Glutamatergic neuron (in vitro differentiated cells): ENCODE measurements around the gene HSF4. TPM values are rescaled to one million over a fixed set of nuclear protein-coding genes. Genes with fewer than 3 reads are reported as not detected.

Experiments
- DNase-seq: peaks from one replicate; pipeline ENCODE4 v3.0.0; 2022
- H3K27ac Mint-ChIP-seq: one replicate; pipeline ENCODE4 v1.8.0; 2020; ENCODE audit warnings: mild to moderate bottlenecking, mixed read lengths, inconsistent platforms; ENCODE audit not compliant: unreplicated experiment
- H3K27me3 Mint-ChIP-seq: one replicate; pipeline ENCODE4 v1.8.0; 2020; ENCODE audit warnings: mild to moderate bottlenecking, moderate library complexity, mixed read lengths, inconsistent platforms; ENCODE audit not compliant: unreplicated experiment
- H3K36me3 Mint-ChIP-seq: one replicate; pipeline ENCODE4 v1.8.0; 2020; ENCODE audit warnings: mild to moderate bottlenecking, mixed read lengths, inconsistent platforms; ENCODE audit not compliant: unreplicated experiment
- H3K4me1 Mint-ChIP-seq: one replicate; pipeline ENCODE4 v1.8.0; 2020; ENCODE audit warnings: mild to moderate bottlenecking, low read depth, mixed read lengths, inconsistent platforms; ENCODE audit not compliant: unreplicated experiment
- H3K4me3 Mint-ChIP-seq: one replicate; pipeline ENCODE4 v1.8.0; 2020; ENCODE audit warnings: mild to moderate bottlenecking, mixed read lengths, inconsistent platforms; ENCODE audit not compliant: unreplicated experiment
- H3K9me3 Mint-ChIP-seq: one replicate; pipeline ENCODE4 v1.8.0; 2020; ENCODE audit warnings: mild to moderate bottlenecking, moderate library complexity, mixed read lengths, inconsistent platforms; ENCODE audit not compliant: unreplicated experiment
- total RNA-seq: library from RNA; stranded (reverse); fragmentation: NEBNext Ultra II Directional; extraction: Animal tissue kit (Norgen Biotek cat#: 25700); gene quantifications from one replicate; pipeline ENCODE4 v1.2.1, GENCODE V29; 2021; ENCODE audit not compliant: unreplicated experiment
- TF ChIP-seq, protein P1 (sequence below): fragments of 200-600 bp; sonication (generic); IDR thresholded peaks from one replicate; pipeline ENCODE4 v1.5.0; 2021; ENCODE audit not compliant: partially characterized antibody, unreplicated experiment

HSF4 gene
- total RNA-seq, 1 donor from 2014 or later, result 7.2 TPM

DNA sequence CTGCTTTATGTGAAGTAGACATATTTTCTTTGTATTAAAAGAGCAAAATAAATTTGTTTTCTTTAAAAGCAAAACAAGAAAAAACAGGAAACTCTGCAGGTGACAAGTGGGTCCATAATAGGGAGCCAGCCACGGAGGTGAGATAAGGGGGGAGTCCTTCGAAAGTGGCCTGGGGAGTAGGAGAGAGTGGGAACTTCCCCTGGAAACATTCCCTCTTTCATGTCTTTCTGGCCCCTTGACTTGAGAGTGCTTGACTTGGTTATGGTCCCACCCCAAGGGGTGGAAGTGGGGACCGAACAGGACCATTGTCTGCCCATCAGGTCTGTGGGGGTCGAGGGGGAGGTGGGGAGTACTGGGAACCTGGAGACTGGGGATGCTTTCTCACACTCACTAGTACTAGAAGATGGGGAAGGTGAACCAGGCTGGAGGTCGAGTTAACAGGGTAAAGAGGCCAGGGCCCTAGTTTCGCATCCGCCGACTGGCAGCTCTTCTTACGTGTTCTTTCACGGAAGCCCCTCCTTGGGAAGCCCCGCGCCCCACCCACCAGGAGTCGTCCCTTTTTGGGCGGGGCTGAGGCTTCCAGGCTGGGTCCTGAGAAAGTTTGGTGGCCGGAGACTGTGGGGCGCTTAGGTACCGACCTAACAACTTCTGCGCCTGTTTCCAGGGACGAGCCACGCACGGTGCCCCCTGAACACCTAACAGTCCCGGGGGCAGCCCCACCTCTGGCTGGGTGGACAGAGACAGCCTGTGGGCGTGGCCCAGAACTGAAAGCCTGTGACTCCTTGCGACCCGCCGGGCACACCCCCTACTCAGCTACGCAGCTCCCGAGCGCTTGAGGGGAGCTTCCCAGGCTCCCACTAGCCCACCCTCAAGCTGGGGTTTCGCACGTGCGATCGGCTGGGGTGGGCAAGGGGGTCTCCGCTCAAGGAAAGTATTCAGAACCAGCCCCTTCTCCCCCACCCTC is 5.6 kb upstream of the HSF4 start:
- peaks cover 5% of the 10 kb centered on the region for H3K9me3 Mint-ChIP-seq
- no peak overlapping the region for H3K27ac Mint-ChIP-seq
- TF ChIP-seq, protein P1, sequence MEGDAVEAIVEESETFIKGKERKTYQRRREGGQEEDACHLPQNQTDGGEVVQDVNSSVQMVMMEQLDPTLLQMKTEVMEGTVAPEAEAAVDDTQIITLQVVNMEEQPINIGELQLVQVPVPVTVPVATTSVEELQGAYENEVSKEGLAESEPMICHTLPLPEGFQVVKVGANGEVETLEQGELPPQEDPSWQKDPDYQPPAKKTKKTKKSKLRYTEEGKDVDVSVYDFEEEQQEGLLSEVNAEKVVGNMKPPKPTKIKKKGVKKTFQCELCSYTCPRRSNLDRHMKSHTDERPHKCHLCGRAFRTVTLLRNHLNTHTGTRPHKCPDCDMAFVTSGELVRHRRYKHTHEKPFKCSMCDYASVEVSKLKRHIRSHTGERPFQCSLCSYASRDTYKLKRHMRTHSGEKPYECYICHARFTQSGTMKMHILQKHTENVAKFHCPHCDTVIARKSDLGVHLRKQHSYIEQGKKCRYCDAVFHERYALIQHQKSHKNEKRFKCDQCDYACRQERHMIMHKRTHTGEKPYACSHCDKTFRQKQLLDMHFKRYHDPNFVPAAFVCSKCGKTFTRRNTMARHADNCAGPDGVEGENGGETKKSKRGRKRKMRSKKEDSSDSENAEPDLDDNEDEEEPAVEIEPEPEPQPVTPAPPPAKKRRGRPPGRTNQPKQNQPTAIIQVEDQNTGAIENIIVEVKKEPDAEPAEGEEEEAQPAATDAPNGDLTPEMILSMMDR, result no peak
- DNase-seq, result no peak
- peaks cover 34% of the 10 kb centered on the region for H3K27me3 Mint-ChIP-seq
- H3K4me3 Mint-ChIP-seq, result peak overlapping the region; percentile 79
- H3K36me3 Mint-ChIP-seq, result no peaks in the 10 kb centered on the region
- H3K4me1 Mint-ChIP-seq, result peaks cover 3% of the 10 kb centered on the region

DNA sequence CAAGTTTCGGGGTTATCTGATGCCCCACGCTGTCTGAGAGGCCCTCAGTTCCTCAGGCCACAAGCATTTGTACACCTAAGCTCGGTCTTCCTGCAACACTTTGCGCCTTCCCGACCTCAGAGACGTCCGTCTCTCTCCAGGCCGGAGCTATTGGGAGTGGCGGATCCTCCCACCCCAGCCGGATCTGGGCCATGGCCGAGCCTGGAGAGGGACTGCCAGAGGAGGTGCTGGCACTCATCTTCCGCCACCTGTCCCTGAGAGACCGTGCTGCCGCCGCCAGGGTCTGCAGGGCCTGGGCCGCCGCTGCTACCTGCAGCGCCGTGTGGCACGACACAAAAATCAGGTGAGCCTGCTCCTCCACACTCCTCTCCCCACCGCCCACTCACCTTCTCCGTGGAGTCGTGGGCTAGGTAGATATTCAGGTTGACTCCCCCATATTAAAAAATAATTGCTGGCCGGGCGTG is 2.9 kb upstream of the HSF4 start:
- peak overlapping the region; percentile 34 for H3K4me3 Mint-ChIP-seq
- H3K9me3 Mint-ChIP-seq, result peaks cover 5% of the 10 kb centered on the region
- TF ChIP-seq, protein P1, result no peak
- DNase-seq, result no peak
- peaks cover 33% of the 10 kb centered on the region for H3K27me3 Mint-ChIP-seq
- H3K36me3 Mint-ChIP-seq, result no peaks in the 10 kb centered on the region
- no peak overlapping the region for H3K27ac Mint-ChIP-seq
- peaks cover 3% of the 10 kb centered on the region for H3K4me1 Mint-ChIP-seq

DNA sequence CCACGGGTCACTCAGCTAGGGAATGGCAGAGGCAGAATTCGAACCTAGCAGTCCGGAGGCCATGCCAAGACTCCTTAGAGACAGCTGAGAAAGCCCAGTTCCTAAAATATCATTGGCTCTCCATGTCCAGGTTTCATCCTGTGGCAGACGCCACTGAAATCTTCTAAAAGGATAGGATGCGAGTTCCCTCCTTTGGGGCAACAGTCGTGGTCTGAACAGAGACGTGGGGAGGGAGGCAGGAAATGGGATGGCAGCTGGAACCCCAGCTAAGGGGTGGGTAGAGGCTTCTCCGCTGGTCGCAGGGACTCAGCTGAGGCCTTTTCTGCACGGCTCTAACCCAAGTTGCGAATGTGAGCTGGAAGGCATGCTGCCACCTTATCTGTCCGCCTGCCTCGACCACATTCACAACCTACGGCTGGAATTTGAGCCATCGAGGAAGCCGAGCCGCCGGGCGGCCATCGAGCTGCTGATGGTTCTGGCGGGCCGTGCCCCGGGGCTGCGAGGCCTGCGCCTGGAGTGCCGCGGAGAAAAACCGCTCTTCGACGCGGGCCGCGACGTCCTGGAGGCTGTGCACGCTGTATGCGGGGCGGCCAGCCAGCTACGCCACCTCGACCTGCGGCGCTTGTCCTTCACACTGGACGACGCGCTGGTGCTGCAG is 1.9 kb upstream of the HSF4 start:
- Mint-ChIP-seq H3K36me3 (no peaks in the 10 kb centered on the region), H3K4me3 (peak overlapping the region; percentile 34), H3K4me1 (peaks cover 3% of the 10 kb centered on the region), H3K27ac (no peak overlapping the region), H3K9me3 (peaks cover 4% of the 10 kb centered on the region), H3K27me3 (peaks cover 29% of the 10 kb centered on the region)
- no peak for DNase-seq
- TF ChIP-seq, protein P1, result no peak

DNA sequence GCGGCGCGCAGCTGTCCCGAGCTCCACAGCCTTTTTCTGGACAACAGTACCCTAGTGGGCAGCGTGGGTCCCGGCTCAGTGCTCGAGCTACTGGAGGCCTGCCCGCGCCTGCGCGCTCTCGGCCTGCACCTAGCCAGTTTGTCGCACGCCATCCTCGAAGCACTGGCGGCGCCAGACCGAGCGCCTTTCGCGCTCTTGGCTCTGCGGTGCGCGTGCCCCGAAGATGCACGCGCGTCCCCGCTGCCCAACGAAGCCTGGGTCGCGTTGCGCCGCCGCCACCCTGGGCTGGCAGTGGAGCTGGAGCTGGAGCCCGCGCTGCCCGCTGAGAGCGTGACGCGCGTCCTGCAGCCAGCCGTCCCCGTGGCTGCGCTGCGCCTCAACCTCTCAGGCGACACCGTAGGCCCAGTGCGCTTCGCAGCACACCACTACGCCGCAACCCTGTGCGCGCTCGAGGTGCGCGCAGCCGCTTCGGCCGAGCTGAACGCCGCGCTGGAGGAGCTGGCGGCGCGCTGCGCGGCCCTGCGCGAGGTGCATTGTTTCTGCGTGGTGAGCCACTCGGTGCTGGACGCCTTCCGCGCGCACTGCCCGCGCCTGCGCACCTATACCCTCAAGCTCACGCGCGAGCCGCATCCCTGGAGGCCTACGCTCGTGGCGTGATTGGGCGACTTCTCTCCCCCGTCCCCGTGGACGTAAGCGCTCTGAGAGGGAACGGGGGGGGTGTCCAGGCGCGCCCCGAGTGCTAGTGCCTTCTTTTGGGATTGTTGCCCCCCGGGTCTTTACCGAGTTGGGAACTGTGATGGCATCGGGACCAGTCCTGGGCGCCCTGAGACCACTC is 1.2 kb upstream of the HSF4 start:
- peaks cover 4% of the 10 kb centered on the region for H3K4me1 Mint-ChIP-seq
- H3K27ac Mint-ChIP-seq, result no peak overlapping the region
- TF ChIP-seq, protein P1, result no peak
- H3K9me3 Mint-ChIP-seq, result peaks cover 4% of the 10 kb centered on the region
- peaks cover 3% of the 10 kb centered on the region for H3K36me3 Mint-ChIP-seq
- peaks cover 25% of the 10 kb centered on the region for H3K27me3 Mint-ChIP-seq
- DNase-seq, result peak; percentile 65
- H3K4me3 Mint-ChIP-seq, result peak overlapping the region; percentile 69
